HG03521 (cell line): ENCODE data around the gene AGAP4.
"Not testable (repeated sequence)": the region's sequence is repeated elsewhere in the genome, so short reads cannot be mapped to it uniquely, and the experiment has no call there.

Experiments
- ATAC-seq: cut with Tn5 transposase; IDR thresholded peaks from one replicate; pipeline ENCODE4 v1.9.1; 2021; ENCODE audit warnings: mild to moderate bottlenecking, moderate library complexity; ENCODE audit not compliant: unreplicated experiment

The AGAP4 gene

GRCh38 chr10:45790694-45791426, 56.4 kb downstream of the AGAP4 start:
- ATAC-seq: not testable (repeated sequence)

- ATAC-seq: not testable (repeated sequence)
Measured at GRCh38 chr10:45789991-45790390, 57.3 kb downstream of the AGAP4 start.

- not testable (repeated sequence) for ATAC-seq
Measured at GRCh38 chr10:45787212-45787741, 60.0 kb downstream of the AGAP4 start.

GRCh38 chr10:45786217-45786616, 61.1 kb downstream of the AGAP4 start:
- ATAC-seq: not testable (repeated sequence)
